ENCODE results near the gene USP49. TPM values are rescaled to one million over a fixed set of nuclear protein-coding genes. Genes with fewer than 3 reads are reported as not detected.
"Not testable (repeated sequence)": the region's sequence is repeated elsewhere in the genome, so short reads cannot be mapped to it uniquely, and the experiment has no call there.

The USP49 gene
- total RNA-seq, 2 donors from 2014 or later, result 8.2 to 15.3 TPM

- H3K4me1 Mint-ChIP-seq (ENCODE audit: low read depth in 2 of 2), result no peaks in the 10 kb centered on the region
- H3K4me3 Mint-ChIP-seq, result no peak overlapping the region
- H3K9me3 Mint-ChIP-seq, result no peaks in the 10 kb centered on the region
- no peaks in the 10 kb centered on the region for H3K36me3 Mint-ChIP-seq
- H3K27me3 Mint-ChIP-seq, result no peaks in the 10 kb centered on the region
- no peak for ATAC-seq
- no peak for DNase-seq (ENCODE audit: low spot score)
- H3K27ac Mint-ChIP-seq, result no peak overlapping the region
Measured at GRCh38 chr6:41826343-41827022, 68.7 kb downstream of the USP49 start.

- Mint-ChIP-seq H3K9me3 (no peaks in the 10 kb centered on the region), H3K27ac (no peak overlapping the region), H3K4me1 (ENCODE audit: low read depth in 2 of 2) (no peaks in the 10 kb centered on the region), H3K4me3 (no peak overlapping the region), H3K36me3 (no peaks in the 10 kb centered on the region), H3K27me3 (no peaks in the 10 kb centered on the region)
- DNase-seq (ENCODE audit: low spot score) (no peak), ATAC-seq (no peak)
Measured at GRCh38 chr6:41824571-41825569, 70.3 kb downstream of the USP49 start.

- no peaks in the 10 kb centered on the region for H3K27me3 Mint-ChIP-seq
- no peak overlapping the region for H3K27ac Mint-ChIP-seq
- ATAC-seq, result no peak
- no peaks in the 10 kb centered on the region for H3K4me1 Mint-ChIP-seq (ENCODE audit: low read depth in 2 of 2)
- no peaks in the 10 kb centered on the region for H3K9me3 Mint-ChIP-seq
- no peaks in the 10 kb centered on the region for H3K36me3 Mint-ChIP-seq
- no peak overlapping the region for H3K4me3 Mint-ChIP-seq
- DNase-seq (ENCODE audit: low spot score), result no peak
Measured at GRCh38 chr6:41823178-41823577, 72.0 kb downstream of the USP49 start.

- no peaks in the 10 kb centered on the region for H3K36me3 Mint-ChIP-seq
- no peaks in the 10 kb centered on the region for H3K27me3 Mint-ChIP-seq
- no peak overlapping the region for H3K27ac Mint-ChIP-seq
- no peaks in the 10 kb centered on the region for H3K4me1 Mint-ChIP-seq (ENCODE audit: low read depth in 2 of 2)
- no peaks in the 10 kb centered on the region for H3K9me3 Mint-ChIP-seq
- no peak overlapping the region for H3K4me3 Mint-ChIP-seq
- DNase-seq (ENCODE audit: low spot score) (no peak), ATAC-seq (no peak)
Measured at GRCh38 chr6:41822021-41822420, 73.2 kb downstream of the USP49 start.

GRCh38 chr6:41821266-41821665 lies 73.9 kb downstream of the USP49 start:
- Mint-ChIP-seq H3K27me3 (no peaks in the 10 kb centered on the region), H3K36me3 (no peaks in the 10 kb centered on the region), H3K4me3 (no peak overlapping the region), H3K9me3 (no peaks in the 10 kb centered on the region), H3K27ac (no peak overlapping the region), H3K4me1 (ENCODE audit: low read depth in 2 of 2) (no peaks in the 10 kb centered on the region)
- DNase-seq (ENCODE audit: low spot score), result no peak
- ATAC-seq, result no peak

- H3K36me3 Mint-ChIP-seq, result no peaks in the 10 kb centered on the region
- no peak for ATAC-seq
- no peak for DNase-seq (ENCODE audit: low spot score)
- H3K9me3 Mint-ChIP-seq, result no peaks in the 10 kb centered on the region
- no peak overlapping the region for H3K27ac Mint-ChIP-seq
- no peak overlapping the region for H3K4me3 Mint-ChIP-seq
- H3K4me1 Mint-ChIP-seq (ENCODE audit: low read depth in 2 of 2), result no peaks in the 10 kb centered on the region
- H3K27me3 Mint-ChIP-seq, result no peaks in the 10 kb centered on the region
Measured at GRCh38 chr6:41818271-41819054, 76.7 kb downstream of the USP49 start.

GRCh38 chr6:41815587-41815986 lies 79.6 kb downstream of the USP49 start:
- no peaks in the 10 kb centered on the region for H3K9me3 Mint-ChIP-seq
- no peaks in the 10 kb centered on the region for H3K4me1 Mint-ChIP-seq (ENCODE audit: low read depth in 2 of 2)
- no peaks in the 10 kb centered on the region for H3K27me3 Mint-ChIP-seq
- DNase-seq (ENCODE audit: low spot score) (no peak), ATAC-seq (no peak)
- H3K27ac Mint-ChIP-seq, result no peak overlapping the region
- no peaks in the 10 kb centered on the region for H3K36me3 Mint-ChIP-seq
- H3K4me3 Mint-ChIP-seq, result no peak overlapping the region

- Mint-ChIP-seq H3K4me1 (ENCODE audit: low read depth in 2 of 2) (no peaks in the 10 kb centered on the region), H3K36me3 (no peaks in the 10 kb centered on the region), H3K27me3 (no peaks in the 10 kb centered on the region), H3K9me3 (no peaks in the 10 kb centered on the region), H3K4me3 (no peak overlapping the region), H3K27ac (no peak overlapping the region)
- ATAC-seq (no peak), DNase-seq (ENCODE audit: low spot score) (no peak)
Measured at GRCh38 chr6:41814629-41815028, 80.5 kb downstream of the USP49 start.

GRCh38 chr6:41813956-41814355 lies 81.2 kb downstream of the USP49 start:
- Mint-ChIP-seq H3K9me3 (no peaks in the 10 kb centered on the region), H3K36me3 (no peaks in the 10 kb centered on the region), H3K27ac (no peak overlapping the region), H3K4me1 (ENCODE audit: low read depth in 2 of 2) (no peaks in the 10 kb centered on the region), H3K27me3 (no peaks in the 10 kb centered on the region), H3K4me3 (no peak overlapping the region)
- ATAC-seq (no peak), DNase-seq (ENCODE audit: low spot score) (no peak)

GRCh38 chr6:41813469-41813868 lies 81.7 kb downstream of the USP49 start:
- no peak overlapping the region for H3K4me3 Mint-ChIP-seq
- H3K36me3 Mint-ChIP-seq, result no peaks in the 10 kb centered on the region
- ATAC-seq (no peak), DNase-seq (ENCODE audit: low spot score) (no peak)
- H3K27ac Mint-ChIP-seq, result no peak overlapping the region
- no peaks in the 10 kb centered on the region for H3K9me3 Mint-ChIP-seq
- H3K4me1 Mint-ChIP-seq (ENCODE audit: low read depth in 2 of 2), result no peaks in the 10 kb centered on the region
- H3K27me3 Mint-ChIP-seq, result no peaks in the 10 kb centered on the region

GRCh38 chr6:41811946-41812345 lies 83.2 kb downstream of the USP49 start:
- not testable (repeated sequence) for H3K4me1 Mint-ChIP-seq (ENCODE audit: low read depth in 2 of 2); H3K9me3 Mint-ChIP-seq; H3K4me3 Mint-ChIP-seq; DNase-seq (ENCODE audit: low spot score); ATAC-seq; H3K27me3 Mint-ChIP-seq; H3K36me3 Mint-ChIP-seq; H3K27ac Mint-ChIP-seq

GRCh38 chr6:41811095-41811494 lies 84.1 kb downstream of the USP49 start:
- H3K4me1 Mint-ChIP-seq (ENCODE audit: low read depth in 2 of 2), result no peaks in the 10 kb centered on the region
- no peak for ATAC-seq
- H3K27ac Mint-ChIP-seq, result no peak overlapping the region
- no peaks in the 10 kb centered on the region for H3K27me3 Mint-ChIP-seq
- H3K4me3 Mint-ChIP-seq, result no peak overlapping the region
- DNase-seq (ENCODE audit: low spot score), result no peak
- no peaks in the 10 kb centered on the region for H3K36me3 Mint-ChIP-seq
- no peaks in the 10 kb centered on the region for H3K9me3 Mint-ChIP-seq

- ATAC-seq, result peak in 1 of 2 donors; percentile 15
- Mint-ChIP-seq H3K4me1 (ENCODE audit: low read depth in 2 of 2) (peaks cover 0 to 4% of the 10 kb centered on the region in 2 donors), H3K27ac (no peak overlapping the region), H3K36me3 (no peaks in the 10 kb centered on the region), H3K4me3 (no peak overlapping the region), H3K27me3 (no peaks in the 10 kb centered on the region), H3K9me3 (no peaks in the 10 kb centered on the region)
- DNase-seq (ENCODE audit: low spot score), result no peak
Measured at GRCh38 chr6:41805830-41806774, 89.1 kb downstream of the USP49 start.
